NCI-H128 (cell line): ENCODE data around the gene PLXNA3.

Source experiments
- DNase-seq: peaks from one replicate; lab custom pipeline; 2025; ENCODE audit not compliant: unreplicated experiment; lab: John Stamatoyannopoulos, UW

PLXNA3 gene

DNA sequence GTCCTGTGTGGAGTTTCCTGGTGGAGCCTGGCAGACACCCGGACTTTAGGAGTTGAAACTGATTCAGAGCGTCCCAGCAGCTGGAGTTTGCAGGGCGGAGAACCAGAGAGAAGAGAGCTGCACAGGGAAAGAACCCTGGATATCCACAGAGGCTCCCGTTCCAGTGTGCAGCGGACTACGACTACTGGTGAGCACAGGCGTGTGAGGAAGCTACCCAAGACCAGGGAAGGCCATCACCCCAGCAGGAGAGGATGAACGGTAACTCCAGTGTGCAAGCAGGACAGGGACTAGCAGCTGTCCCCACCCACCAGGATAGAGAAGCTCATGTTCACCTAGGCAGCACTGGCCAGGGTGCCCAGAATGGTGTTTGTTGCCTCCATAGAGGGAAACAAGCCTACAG lies 18.7 kb downstream of the PLXNA3 start:
- no peak for DNase-seq

- no peak for DNase-seq
Measured at GRCh38 chrX:154477891-154478477, 19.9 kb downstream of the PLXNA3 start.

GRCh38 chrX:154478728-154479622 lies 20.9 kb downstream of the PLXNA3 start, which contains the start of gene LAGE3:
Gene LAGE3 (minus strand): TSS chrX:154479281. CDS start chrX:154478915, 366 bp downstream.
- DNase-seq, result peak; percentile 68

- DNase-seq, result no peak
Measured at GRCh38 chrX:154481195-154481594, 23.1 kb downstream of the PLXNA3 start.

DNA sequence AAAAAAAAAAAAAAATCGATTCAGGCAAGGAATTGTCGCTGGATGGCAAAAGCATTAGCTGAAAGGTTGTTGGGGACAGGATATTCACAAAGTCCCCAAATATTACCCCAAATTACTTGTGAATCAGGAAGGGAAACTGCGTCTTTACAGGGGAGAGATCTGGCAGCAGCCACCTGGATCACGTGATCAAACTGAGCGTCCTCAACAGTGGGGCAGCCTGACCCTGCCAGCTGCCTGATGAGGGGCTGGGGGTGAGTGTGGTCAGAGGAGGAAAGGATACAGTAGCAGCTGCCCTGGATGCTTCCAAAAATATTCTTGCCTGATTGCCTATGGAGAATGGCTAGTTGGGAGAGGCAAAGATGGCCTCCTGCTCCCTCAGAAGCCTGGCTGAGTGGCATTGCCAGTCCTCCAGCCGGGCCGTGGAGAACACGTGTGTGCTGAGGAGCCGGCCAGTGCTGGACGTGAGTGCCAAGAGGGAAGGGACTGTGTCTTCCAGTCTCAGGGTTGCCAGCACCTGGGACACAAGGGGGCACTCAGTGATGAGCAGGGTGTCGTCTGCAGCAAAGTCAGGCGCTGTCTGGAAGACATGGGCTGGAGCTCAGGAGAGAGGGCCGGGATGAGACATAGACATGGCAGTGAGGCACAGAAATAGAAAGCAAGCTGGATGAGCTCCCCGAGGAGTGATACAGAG lies 24.0 kb downstream of the PLXNA3 start:
- DNase-seq, result no peak

DNA sequence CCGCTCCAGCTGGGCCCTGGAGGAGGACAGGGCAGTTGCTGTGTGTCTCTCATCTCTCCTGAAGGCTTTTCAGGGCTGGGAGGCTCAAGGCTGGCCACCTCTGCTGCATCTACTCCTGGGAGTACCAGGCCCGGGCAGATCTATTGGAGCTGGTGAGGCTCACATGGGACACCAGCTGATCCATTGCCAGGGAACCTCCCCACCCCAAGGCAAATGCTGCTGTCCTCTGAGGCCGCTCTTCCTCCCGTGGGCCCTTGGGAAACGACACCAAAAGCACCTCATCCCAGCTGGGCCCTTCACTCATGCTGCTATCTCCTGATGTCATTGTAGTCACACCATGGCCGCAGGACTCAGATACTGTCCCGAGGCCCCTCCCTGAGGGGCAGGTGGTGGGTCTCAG lies 24.7 kb downstream of the PLXNA3 start:
- DNase-seq, result no peak

DNA sequence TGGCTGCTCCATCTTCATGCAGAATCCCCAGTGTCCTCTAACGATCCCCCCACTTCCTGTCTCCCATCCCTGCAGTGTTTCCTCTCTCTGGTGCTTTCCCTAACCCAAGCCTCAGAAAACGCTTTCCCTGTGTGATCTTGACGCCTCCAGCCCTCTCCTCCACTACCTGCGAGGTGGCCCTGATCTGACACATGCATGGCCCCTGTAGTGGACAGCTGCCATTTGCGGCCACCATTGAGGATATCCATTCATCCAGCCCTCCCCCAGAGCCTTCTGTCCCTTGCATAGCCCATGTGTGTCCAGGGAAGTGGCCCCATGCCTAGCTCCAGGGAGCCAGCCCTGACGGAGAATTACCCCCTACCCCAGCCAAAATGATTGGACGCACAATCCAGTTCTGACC lies 25.2 kb downstream of the PLXNA3 start:
- DNase-seq, result no peak

DNA sequence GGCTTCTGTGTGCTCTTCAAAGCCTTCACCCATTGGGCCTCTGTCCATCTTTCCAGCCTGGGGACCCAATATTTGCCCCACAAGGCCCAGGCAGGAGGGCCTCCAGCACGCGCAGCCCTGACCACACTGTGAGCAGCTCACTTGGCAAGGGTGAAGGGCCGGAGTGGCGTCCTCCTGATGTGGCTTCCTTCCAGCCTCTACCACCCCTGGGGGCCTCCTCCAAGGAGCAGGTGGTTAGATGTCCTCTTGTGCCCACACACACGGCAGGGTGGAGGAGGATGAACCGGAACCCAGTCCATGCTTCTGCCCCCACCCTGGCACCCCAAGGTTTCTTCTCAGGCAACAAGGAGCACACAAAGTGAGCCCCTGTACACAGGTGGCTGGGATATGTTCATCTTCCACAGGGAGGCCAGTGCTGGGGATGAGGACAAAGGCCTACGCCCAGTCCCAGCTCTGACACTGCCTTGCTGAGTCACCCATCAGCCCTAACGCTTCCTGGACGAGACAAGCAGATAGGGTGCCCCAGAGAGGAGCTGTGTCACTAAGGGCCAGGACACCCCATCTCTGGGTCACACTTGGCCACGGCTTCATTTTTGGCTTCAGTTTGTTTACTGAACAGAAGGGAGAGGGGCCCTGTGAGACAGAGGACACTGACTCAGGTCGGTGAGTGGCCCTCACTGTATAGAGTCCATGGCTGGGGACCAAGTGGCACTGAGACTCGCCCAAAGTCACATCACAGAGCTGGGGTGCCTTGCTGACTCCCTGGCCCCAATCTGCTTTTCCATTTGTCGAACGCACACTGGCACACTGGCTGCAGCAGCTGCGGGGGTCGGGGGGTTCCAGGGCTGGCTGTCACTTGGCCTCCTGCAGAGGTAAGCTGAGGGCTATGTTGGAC lies 26.4 kb downstream of the PLXNA3 start:
- DNase-seq, result no peak

DNA sequence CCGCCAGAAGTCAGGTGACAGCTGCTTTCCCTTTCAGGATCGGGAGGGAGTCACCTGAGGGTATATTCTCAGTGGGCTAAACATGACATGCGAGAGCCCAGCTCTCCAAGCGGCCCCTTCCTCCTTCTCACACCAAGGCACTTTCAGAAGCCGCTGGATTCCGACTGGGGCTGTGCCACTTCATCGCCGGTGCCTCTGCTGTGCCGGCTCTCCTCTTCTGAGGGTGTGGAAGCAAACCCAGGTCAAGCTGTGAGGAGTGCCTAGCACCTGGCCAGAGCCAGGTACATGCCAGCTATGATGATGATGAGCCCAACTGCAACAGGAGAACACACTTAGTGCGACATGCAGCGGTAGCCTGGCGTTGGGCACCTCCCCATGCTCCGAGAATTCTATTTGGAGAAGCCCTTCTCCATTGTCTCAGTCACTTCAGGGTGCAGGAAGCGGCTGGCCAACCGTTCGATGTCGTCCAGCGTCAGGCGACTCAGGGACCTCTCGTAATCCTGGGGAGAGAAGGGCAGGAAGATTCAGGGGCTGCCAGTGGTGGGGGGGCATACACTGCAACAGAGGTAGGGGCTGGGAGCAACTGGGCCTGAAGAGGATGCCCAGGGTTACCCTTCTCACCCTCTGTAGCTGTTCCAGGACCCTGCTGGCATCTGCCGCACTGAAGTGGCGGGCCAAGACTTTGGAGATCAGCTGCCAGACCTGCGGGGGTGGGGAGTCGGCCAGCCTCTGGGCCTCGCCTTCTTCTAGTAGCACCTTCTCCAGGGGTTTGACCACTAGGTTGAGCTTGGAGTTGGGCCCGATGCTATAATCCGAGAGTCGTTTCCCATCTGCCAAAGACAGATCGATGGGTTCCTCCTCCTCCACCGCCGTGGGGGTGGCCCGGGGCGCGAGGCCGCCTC lies 27.3 kb downstream of the PLXNA3 start:
- no peak for DNase-seq

GRCh38 chrX:154486052-154486395 lies 27.9 kb downstream of the PLXNA3 start:
- no peak for DNase-seq

- DNase-seq, result no peak
Measured at GRCh38 chrX:154486396-154487207, 28.5 kb downstream of the PLXNA3 start, which contains the start of gene UBL4A. Gene UBL4A (minus strand): TSS chrX:154486615. CDS start chrX:154486584, 31 bp downstream.

DNA sequence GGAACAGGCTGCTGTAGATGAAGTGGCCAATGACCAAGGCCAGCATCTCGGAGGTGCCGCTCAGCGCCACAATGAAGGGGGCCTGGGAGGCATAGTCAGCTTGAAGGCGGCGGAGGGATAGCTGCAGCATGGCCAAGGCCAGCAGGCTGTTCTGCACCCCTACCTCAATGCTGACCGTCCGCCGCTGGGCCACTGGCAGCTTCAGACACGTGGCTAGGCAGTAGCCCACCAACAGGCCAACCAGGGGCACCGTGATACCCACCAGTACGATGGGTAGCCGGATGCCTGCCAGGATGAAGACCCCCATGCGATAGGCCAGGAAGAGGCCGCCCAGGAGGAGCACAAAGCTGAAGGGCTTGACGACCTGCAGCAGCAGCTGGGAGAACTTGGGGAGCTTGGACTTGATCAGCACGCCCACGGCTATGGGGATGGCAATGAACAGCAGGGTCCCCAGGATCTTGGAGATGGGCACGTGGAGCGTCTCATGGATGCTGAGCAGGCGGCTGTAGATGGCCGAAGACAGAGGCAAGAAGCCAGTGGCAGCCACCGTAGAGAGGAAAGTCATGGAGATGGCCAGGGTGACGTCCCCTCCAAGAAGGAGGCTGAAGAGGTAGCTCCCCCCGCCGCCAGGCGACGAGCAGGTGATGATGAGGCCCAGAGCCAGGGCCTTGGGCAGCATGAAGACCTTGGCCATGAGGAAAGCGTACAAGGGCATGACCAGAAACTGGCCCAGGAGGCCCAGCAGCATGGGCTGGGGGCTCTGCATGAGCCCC lies 29.6 kb downstream of the PLXNA3 start:
- DNase-seq, result no peak

DNA sequence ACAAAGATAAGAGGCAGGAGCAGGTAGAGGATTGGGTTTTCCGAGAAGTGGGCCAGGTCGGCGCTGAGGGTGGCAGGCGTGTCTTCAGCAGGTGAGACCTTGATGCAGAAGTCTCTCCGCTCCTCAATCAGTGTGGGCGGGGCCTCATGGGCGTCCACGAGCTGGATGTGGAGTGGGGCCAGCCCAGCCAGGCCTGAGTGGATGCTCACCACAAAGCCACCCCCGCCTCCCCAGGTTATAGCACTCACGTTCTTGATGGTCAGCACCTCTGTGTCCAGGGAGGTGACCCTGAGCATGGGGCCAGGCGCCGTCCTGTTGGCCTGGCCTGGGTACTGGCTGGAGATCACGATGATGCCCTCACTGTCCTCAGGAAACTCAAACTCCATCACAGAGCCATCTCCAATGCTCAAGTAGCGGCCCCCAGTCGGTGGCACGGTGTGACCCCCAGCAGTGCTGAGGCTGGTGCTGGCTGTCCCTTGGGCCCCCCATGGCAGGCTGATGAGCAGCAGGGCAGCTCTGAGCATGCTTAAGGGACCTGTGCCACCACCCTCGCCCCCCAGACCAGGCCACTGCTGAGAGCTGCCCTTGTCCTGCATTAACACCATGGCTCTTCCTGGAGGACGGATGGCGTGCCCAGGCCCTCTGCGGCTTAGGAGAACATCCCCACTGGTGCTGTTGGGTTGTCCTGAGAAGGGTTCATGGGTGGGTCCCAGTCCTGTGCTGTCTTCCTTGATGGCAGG lies 30.4 kb downstream of the PLXNA3 start:
- no peak for DNase-seq

DNA sequence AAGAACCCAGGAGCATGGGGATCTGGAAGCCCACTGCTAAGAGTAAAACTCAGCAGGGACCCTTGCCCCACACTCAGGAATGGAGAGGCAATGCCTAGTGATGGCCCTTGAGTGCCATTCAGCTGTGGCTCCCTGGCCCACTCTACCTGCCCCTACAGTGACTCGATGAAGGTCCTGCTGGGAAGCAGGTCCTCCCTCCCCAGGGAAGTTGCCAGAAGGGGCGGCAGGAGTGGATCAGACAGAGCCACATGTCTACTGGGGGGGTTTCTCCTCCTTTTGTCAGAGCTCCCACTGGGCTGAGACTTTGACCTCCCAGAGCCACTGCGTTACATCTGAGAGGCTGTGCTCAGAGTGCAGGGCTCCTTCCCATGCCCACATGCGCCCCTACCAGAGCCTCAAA lies 31.1 kb downstream of the PLXNA3 start:
- DNase-seq, result no peak

- no peak for DNase-seq
Measured at GRCh38 chrX:154490021-154490413, 31.9 kb downstream of the PLXNA3 start.

DNA sequence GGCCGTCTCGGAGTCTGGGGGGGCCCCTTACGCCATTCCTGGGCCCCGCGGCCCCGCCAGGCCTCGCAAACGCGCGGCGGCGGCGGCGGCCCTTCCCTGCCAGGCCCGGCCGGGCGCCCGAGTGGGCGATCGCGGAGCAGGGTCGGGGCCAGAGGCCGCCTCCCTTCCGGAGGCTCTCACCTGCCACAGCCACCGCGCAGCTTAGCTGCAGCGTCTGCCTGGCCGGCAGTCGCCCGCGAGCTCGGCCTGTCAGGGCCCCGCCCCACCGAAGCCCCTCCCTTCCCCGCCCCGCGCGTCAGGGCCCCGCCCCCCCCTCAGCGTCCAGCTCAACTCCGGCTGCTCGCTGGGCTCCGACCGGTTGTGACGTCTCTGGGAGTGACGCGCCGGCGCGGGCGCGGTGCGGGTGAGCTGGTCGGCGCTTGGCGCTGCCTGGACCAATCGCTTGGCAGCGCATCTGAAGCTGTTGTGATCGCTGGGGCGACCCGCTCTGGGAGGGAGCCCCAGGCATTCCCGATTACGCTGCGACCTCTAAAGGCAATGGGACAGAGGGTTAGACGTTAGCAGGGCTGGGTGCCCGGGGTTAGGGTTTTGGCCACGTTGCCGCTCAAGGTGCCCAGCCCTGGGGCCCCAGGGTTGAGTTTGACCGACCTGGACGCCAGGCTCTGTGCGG lies 32.5 kb downstream of the PLXNA3 start, which contains the start of gene SLC10A3:
TSS of gene SLC10A3 (minus strand) at position 216 of the 670 bp plus-strand sequence. CDS start 1,689 bp downstream, outside the sequence.
- peak; percentile 80 for DNase-seq

- no peak for DNase-seq
Measured at GRCh38 chrX:154494715-154495114, 36.6 kb downstream of the PLXNA3 start.
